SKM-1 treated with dmso at 0.1 percent for 144 hours (cell line): ENCODE data around the gene HIBADH.
"Not testable (repeated sequence)": the region's sequence is repeated elsewhere in the genome, so short reads cannot be mapped to it uniquely, and the experiment has no call there.

Experiments used
- DNase-seq: peaks from one replicate; lab custom pipeline; 2025; ENCODE audit not compliant: unreplicated experiment; lab: John Stamatoyannopoulos, UW

Gene HIBADH

GRCh38 chr7:27511370-27511769, 151.3 kb downstream of the HIBADH start:
- DNase-seq = not testable (repeated sequence)

- DNase-seq = no peak
Measured at GRCh38 chr7:27510541-27510940, 152.1 kb downstream of the HIBADH start.

- DNase-seq = not testable (repeated sequence)
Measured at GRCh38 chr7:27501879-27502278, 160.8 kb downstream of the HIBADH start.

GRCh38 chr7:27501001-27501400, 161.7 kb downstream of the HIBADH start:
- no peak for DNase-seq

DNA sequence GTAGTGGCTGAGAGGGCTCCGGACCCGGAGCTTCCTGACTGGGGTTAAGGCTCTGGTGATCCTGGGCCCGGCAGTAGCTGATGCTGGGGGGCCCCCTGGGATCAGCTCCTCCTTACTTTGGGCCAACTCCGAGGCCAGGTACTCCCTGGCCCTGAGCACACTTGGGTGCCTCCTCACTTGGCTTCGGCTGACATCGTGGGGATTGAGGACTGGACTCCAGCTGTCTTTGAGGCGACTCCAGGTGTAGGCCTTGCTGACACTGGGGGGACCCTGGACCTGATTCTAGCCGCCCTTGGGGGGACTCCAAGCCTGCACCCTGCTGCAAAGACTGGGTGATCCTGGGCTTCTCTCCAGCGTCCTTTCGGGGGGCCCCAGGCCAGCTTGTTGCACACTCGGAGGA, 170.5 kb downstream of the HIBADH start:
- no peak for DNase-seq

DNA sequence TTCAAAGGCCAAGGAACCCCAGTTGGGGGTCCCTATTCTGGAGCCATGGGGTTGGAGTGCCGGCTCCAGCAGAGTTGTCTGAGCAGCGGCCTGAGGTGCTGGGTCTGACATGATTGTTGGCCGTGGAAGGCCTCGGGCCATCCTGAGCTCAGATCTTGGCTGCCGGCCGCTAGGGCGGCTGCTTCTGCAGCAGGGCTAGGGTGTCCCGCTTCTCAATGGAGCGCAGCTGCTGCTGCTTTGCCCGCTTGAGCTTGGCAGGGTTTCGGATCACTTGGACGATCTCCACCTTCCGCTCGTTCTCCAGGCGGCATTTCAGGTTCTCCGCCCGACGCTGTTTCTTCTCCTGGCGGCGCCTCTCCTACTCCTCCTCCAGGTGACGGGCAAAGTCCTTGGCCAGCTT, 171.1 kb downstream of the HIBADH start:
- DNase-seq = no peak

GRCh38 chr7:27487509-27487908, 175.2 kb downstream of the HIBADH start:
- no peak for DNase-seq

DNA sequence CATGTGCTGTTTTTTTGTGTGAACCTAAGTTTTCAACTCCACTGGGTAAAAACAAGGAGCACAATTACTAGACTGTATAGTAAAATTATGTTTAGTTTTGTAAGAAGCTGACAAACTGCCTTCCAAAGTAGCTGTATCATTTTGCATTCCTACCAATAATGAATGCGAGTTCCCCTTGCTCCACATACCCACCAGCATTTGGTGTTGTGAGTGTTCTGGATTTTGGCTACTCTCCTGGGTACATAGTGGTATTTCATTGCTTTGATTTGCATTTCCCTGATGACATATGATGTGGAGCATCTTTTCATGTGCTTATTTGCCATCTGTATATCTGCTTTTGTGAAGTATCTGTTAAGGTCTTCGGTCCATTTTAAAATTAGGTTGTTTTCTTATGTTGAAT, 178.2 kb downstream of the HIBADH start:
- DNase-seq = no peak

GRCh38 chr7:27482219-27482618, 180.5 kb downstream of the HIBADH start:
- DNase-seq = no peak

- DNase-seq = no peak
Measured at GRCh38 chr7:27478556-27478955, 184.1 kb downstream of the HIBADH start.

DNA sequence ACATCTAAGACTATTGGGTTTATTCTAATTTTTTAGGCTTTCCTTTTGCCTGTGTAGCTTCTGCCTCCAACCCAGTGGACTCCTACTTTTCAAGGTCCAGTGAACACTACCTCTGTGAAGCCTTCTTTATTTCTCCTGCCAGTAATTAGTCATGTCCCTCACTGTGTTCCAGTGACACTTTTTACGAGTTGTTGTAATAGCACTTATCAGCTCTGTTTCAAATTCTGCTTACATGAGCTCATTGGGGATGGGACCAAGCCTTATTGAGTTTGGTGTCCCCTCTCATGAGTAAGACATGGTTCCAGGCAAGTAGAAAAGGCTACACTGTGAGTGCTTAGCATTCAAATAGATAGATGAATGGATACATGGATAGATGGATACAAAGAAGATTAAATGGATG, 184.6 kb downstream of the HIBADH start:
- DNase-seq = no peak

DNA sequence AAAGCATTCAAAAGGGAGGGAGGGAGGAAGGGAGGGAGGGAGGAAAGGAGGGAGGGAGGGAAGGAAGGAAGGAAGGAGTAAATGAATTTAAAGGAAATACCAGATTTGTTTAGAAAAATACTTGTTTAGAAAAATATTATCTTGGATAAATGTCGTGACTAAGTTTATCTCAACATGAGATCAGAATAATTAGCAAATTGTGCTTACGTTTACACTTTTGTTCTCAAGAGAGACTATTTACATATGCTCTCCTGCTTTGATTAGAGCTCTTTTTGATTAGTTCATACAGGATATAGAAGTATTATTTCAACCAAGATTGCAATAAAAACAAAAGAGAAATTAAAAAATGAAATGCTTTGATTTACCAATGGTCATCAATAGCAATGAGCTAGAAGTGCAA, 186.2 kb downstream of the HIBADH start:
- no peak for DNase-seq
